Naive thymus-derived CD4-positive, alpha-beta T cell (primary cell): ENCODE measurements around the gene SERINC3. TPM values are rescaled to one million over a fixed set of nuclear protein-coding genes. Genes with fewer than 3 reads are reported as not detected.

Experiments
- ATAC-seq: fragments of 150-1000 bp; cut with Tn5 transposase; 2 replicates; pipeline ENCODE4 v1.10.0; 2021; ENCODE audit warnings: mild to moderate bottlenecking, moderate library complexity
- CTCF ChIA-PET: fragments of 350-600 bp; sonication (Branson Sonifier 250); formaldehyde crosslinking; loops from one replicate; lab custom pipeline; 2021; ENCODE audit warnings: antibody characterized with exemption; lab: Charles Lee
- POLR2A ChIA-PET: fragments of 350-600 bp; sonication (Branson Sonifier 250); formaldehyde crosslinking; loops from one replicate; lab custom pipeline; 2021; ENCODE audit warnings: antibody characterized with exemption, inconsistent platforms; lab: Charles Lee
- DNase-seq, 9 donors: peaks; one replicate each; pipeline versions ENCODE4 v3.0.0 to v3.0.0-alpha.2; 2020 to 2022; ENCODE audit warnings: mixed read lengths in 1 of 9
- H3K27ac ChIP-seq: one replicate; pipeline ENCODE4 v1.7.0; 2013; ENCODE audit warnings: mild to moderate bottlenecking, low read depth, low read length, moderate library complexity
- H3K27me3 ChIP-seq, 2 donors: one replicate each; pipeline ENCODE4 v1.7.0; 2013; ENCODE audit warnings: low read length in 2 of 2, mild to moderate bottlenecking in 2 of 2, moderate library complexity in 2 of 2; ENCODE audit not compliant: control insufficient read depth in 2 of 2, insufficient read depth in 2 of 2
- H3K36me3 ChIP-seq, 3 experiments: 1 replicate in 2 of 3; 2 replicates in 1 of 3; pipeline ENCODE4 v1.7.0; 2013; ENCODE audit warnings: low read length in 3 of 3, mild to moderate bottlenecking in 3 of 3, moderate library complexity in 1 of 3; ENCODE audit not compliant: insufficient read depth in 3 of 3, control insufficient read depth in 2 of 3
- H3K4me1 ChIP-seq, 2 donors: one replicate each; pipeline ENCODE4 v1.7.0; 2013; ENCODE audit warnings: low read length in 2 of 2, mild to moderate bottlenecking in 2 of 2, moderate library complexity in 1 of 2; ENCODE audit not compliant: control insufficient read depth in 2 of 2, insufficient read depth in 2 of 2
- H3K4me3 ChIP-seq: 2 replicates; pipeline ENCODE4 v1.7.0; 2013; ENCODE audit warnings: mild to moderate bottlenecking, low read length
- H3K9me3 ChIP-seq, 3 experiments: 1 replicate in 2 of 3; 2 replicates in 1 of 3; pipeline ENCODE4 v1.7.0; 2013; ENCODE audit warnings: low read length in 3 of 3; ENCODE audit not compliant: control insufficient read depth in 2 of 3
- H3K27ac Mint-ChIP-seq, 9 donors: one replicate each; pipeline ENCODE4 v1.8.0; 2020 to 2022; ENCODE audit warnings: mixed read lengths in 9 of 9, mild to moderate bottlenecking in 8 of 9, moderate library complexity in 5 of 9, inconsistent platforms in 2 of 9
- H3K27me3 Mint-ChIP-seq, 5 donors: one replicate each; pipeline ENCODE4 v1.8.0; 2021 to 2022; ENCODE audit warnings: mixed read lengths in 5 of 5, mild to moderate bottlenecking in 1 of 5
- H3K36me3 Mint-ChIP-seq, 5 donors: one replicate each; pipeline ENCODE4 v1.8.0; 2020 to 2022; ENCODE audit warnings: mixed read lengths in 5 of 5, mild to moderate bottlenecking in 3 of 5, inconsistent platforms in 1 of 5
- H3K4me1 Mint-ChIP-seq, 7 donors: one replicate each; pipeline ENCODE4 v1.8.0; 2020 to 2022; ENCODE audit warnings: mixed read lengths in 7 of 7, mild to moderate bottlenecking in 3 of 7, inconsistent platforms in 1 of 7
- H3K4me3 Mint-ChIP-seq, 10 donors: one replicate each; pipeline ENCODE4 v1.8.0; 2020 to 2022; ENCODE audit warnings: mild to moderate bottlenecking in 10 of 10, mixed read lengths in 10 of 10, moderate library complexity in 6 of 10, inconsistent platforms in 2 of 10
- H3K9me3 Mint-ChIP-seq, 11 donors: one replicate each; pipeline ENCODE4 v1.8.0; 2020 to 2022; ENCODE audit warnings: mixed read lengths in 11 of 11, mild to moderate bottlenecking in 4 of 11, inconsistent platforms in 1 of 11, moderate library complexity in 1 of 11
- intact Hi-C, 2 donors: fragments of 100-400 bp; cut with micrococcal nuclease; formaldehyde crosslinking; loops; one replicate each; pipeline ENCODE4 v1.15.1; 2023
- polyA plus RNA-seq, 2 donors: library from polyadenylated mRNA; unstranded; fragments of 300-500 nt; fragmentation: Illumina TruSeq; gene quantifications; one replicate each; pipeline ENCODE4 v1.2.3, GENCODE V29; 2021
- total RNA-seq, 6 experiments: library from RNA in 5 of 6; stranded (reverse) in 5 of 6; gene quantifications; 1 replicate in 5 of 6; 2 replicates in 1 of 6; pipeline ENCODE4 v1.2.3 and lab custom pipeline; 2021 to 2026

Gene SERINC3
- total and polyA plus RNA-seq, 7 experiments from 2014 or later, result 59.7 to 199 (median 82.7) TPM

DNA sequence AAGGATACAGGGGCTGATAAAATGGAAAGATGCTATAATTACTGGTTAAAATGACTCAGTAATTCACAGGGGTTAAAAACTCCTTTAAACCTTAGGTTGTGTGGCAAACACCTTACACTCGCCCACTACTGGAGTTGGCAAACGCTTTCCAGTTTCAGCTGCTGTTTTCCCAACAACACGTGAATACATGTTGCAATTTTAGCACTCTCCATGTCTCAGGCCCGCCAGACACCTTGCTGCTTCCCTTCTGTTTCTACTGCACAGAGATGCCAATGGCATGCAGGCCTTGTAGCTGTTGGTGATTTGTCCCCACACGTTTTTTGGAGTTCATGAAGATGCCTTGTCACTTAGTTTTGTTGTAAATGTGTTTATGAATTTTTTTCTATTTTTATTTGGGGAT is 51.5 kb downstream of the SERINC3 start:
- H3K27me3 Mint-ChIP-seq, result peaks cover 0 to 6% (median 0%) of the 10 kb centered on the region in 5 donors
- no peaks in the 10 kb centered on the region for H3K36me3 Mint-ChIP-seq
- DNase-seq (no peak), ATAC-seq (no peak)
- CTCF ChIA-PET, result interaction anchor here (0.6 kb wide), 1 partner anchor 85 kb away, joined by 3 read pairs; no protein-coding TSS in a partner anchor
- Histone ChIP-seq H3K27me3 (no peaks in the 10 kb centered on the region), H3K27ac (no peak overlapping the region), H3K9me3 (no peaks in the 10 kb centered on the region), H3K36me3 (no peaks in the 10 kb centered on the region), H3K4me3 (no peak overlapping the region), H3K4me1 (peaks cover 6% of the 10 kb centered on the region in 2 donors)
- H3K9me3 Mint-ChIP-seq, result no peaks in the 10 kb centered on the region
- POLR2A ChIA-PET, result no interaction called here
- peaks cover 1 to 11% (median 9%) of the 10 kb centered on the region in 7 donors for H3K4me1 Mint-ChIP-seq
- no peak overlapping the region for H3K4me3 Mint-ChIP-seq
- intact Hi-C loops, result no loop called here
- no peak overlapping the region for H3K27ac Mint-ChIP-seq

DNA sequence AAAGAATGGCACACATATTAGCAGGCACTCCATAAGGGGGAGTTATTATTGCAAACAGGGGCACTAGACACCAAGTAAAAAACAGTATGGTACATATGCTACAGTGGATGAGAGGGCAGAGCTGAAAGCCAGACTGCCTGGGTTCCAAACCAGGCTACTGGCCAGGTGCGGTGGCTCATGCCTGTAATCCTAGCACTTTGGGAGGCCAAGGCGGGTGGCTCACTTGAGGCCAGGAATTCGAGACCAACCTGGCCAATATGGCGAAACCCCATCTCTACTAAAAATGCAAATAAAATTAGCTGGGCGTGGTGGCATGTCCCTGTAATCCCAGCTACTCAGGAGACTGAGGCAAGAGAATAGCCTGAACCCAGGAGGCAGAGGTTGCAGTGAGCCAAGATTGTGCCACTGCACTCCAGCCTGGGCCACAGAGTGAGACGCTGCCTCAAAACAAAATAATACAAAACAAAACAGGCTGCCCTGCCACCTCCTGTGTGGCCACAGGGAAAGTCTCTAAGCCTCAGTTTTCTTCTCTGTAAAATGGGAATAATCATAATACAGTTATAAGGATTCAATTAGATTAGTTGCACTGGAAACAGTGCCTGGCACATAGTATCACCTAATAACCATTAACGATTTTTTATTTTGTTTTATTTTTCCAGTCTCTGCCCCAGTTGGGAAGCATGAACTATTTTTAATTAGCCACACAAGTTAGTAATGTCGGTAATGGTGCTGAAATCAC is 53.7 kb downstream of the SERINC3 start:
- CTCF ChIA-PET, result no interaction called here
- ATAC-seq, result no peak
- POLR2A ChIA-PET, result no interaction called here
- Mint-ChIP-seq H3K4me1 (no peaks in the 10 kb centered on the region), H3K36me3 (no peaks in the 10 kb centered on the region), H3K4me3 (no peak overlapping the region), H3K27me3 (peaks cover 0 to 8% (median 0%) of the 10 kb centered on the region in 5 donors), H3K9me3 (no peaks in the 10 kb centered on the region), H3K27ac (no peak overlapping the region)
- H3K9me3 ChIP-seq, result no peaks in the 10 kb centered on the region
- H3K4me1 ChIP-seq, result no peaks in the 10 kb centered on the region
- no peak overlapping the region for H3K4me3 ChIP-seq
- H3K27me3 ChIP-seq, result no peaks in the 10 kb centered on the region
- no peak for DNase-seq
- H3K27ac ChIP-seq, result no peak overlapping the region
- intact Hi-C loops, result no loop called here
- H3K36me3 ChIP-seq, result no peaks in the 10 kb centered on the region

DNA sequence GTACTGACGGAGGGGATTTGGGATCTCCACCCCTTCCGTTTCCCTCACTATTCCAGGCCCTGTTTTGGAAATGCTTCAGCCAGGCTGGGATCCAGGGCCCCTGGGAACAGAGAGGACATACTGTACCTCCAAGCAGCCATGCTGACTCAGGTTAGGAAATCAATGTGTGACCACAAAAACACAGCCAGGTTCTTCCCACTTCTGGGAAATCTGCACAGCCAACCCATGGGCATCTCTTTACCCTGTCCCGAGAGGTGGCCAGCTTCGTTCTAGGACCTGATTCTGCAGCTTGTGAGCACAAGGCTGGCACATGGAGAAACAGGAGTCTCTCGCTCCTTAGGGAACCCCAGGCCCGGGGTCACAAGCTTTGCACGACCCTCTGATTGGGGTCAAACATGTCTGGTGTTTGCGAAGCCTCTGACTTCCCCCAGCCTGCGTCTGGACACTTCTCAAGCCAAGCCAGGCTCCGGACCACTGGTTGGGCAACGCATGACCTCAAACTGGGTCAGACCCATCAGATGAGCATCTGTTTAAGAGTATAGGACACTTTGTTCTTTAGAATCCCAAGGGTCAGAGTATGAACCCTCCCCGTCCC is 54.5 kb downstream of the SERINC3 start:
- Histone ChIP-seq H3K4me3 (no peak overlapping the region), H3K27ac (no peak overlapping the region), H3K27me3 (no peaks in the 10 kb centered on the region), H3K36me3 (no peaks in the 10 kb centered on the region), H3K9me3 (no peaks in the 10 kb centered on the region), H3K4me1 (no peaks in the 10 kb centered on the region)
- POLR2A ChIA-PET, result no interaction called here
- CTCF ChIA-PET, result no interaction called here
- no peak overlapping the region for H3K4me3 Mint-ChIP-seq
- no peak overlapping the region for H3K27ac Mint-ChIP-seq
- no peak for ATAC-seq
- no peak for DNase-seq
- H3K4me1 Mint-ChIP-seq, result no peaks in the 10 kb centered on the region
- no peaks in the 10 kb centered on the region for H3K9me3 Mint-ChIP-seq
- intact Hi-C loops, result no loop called here
- no peaks in the 10 kb centered on the region for H3K36me3 Mint-ChIP-seq
- H3K27me3 Mint-ChIP-seq, result peaks cover 0 to 8% (median 0%) of the 10 kb centered on the region in 5 donors

DNA sequence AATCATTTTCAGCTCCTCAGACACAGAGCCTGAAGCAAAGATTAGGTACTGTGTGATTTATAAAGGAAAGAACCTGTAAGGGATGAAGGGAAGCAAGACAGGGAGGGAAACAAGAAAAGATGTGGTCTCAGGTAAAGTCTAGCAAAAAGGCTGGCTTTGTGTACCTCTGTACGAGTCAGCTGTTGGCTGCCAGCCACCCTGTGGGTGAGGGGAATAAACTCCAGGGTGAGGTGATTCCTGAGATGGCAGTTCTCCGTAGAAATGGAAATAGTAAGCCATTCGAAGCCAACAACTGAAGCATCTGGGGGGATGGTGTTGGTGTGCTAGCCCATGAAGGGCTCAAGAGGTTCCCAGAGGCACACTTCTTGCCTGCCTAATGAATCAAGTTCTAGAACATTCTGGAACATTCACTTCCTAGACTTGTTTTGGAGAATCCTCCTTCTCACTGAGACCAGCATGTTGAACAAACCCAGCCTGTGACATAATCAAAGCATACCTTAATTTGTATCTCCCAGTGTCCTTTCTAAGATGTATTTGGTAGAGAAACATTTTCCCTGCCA is 56.8 kb downstream of the SERINC3 start:
- H3K27me3 ChIP-seq, result no peaks in the 10 kb centered on the region
- intact Hi-C loops, result no loop called here
- peaks cover 0 to 8% (median 0%) of the 10 kb centered on the region in 5 donors for H3K27me3 Mint-ChIP-seq
- no peak overlapping the region for H3K27ac Mint-ChIP-seq
- no peaks in the 10 kb centered on the region for H3K36me3 ChIP-seq
- H3K9me3 Mint-ChIP-seq, result no peaks in the 10 kb centered on the region
- CTCF ChIA-PET, result no interaction called here
- ATAC-seq (no peak), DNase-seq (no peak)
- no peak overlapping the region for H3K4me3 ChIP-seq
- H3K4me1 ChIP-seq, result no peaks in the 10 kb centered on the region
- POLR2A ChIA-PET, result no interaction called here
- no peaks in the 10 kb centered on the region for H3K4me1 Mint-ChIP-seq
- H3K27ac ChIP-seq, result no peak overlapping the region
- H3K36me3 Mint-ChIP-seq, result no peaks in the 10 kb centered on the region
- H3K9me3 ChIP-seq, result no peaks in the 10 kb centered on the region
- no peak overlapping the region for H3K4me3 Mint-ChIP-seq

- no peak for ATAC-seq
- POLR2A ChIA-PET, result no interaction called here
- intact Hi-C loops, result loop anchor here in 1 of 2 donors (5.0 kb wide), 1 partner anchor 152 kb away; the partner anchor contains the start of gene FITM2
Observed at GRCh38 chr20:44464514-44464913, 57.4 kb downstream of the SERINC3 start.

GRCh38 chr20:44463466-44463865 is 58.4 kb downstream of the SERINC3 start:
- Mint-ChIP-seq H3K9me3 (no peaks in the 10 kb centered on the region), H3K4me3 (no peak overlapping the region), H3K27me3 (peaks cover 0 to 5% (median 0%) of the 10 kb centered on the region in 5 donors), H3K27ac (no peak overlapping the region), H3K36me3 (no peaks in the 10 kb centered on the region), H3K4me1 (no peaks in the 10 kb centered on the region)
- H3K4me3 ChIP-seq, result no peak overlapping the region
- DNase-seq (no peak), ATAC-seq (no peak)
- no peaks in the 10 kb centered on the region for H3K27me3 ChIP-seq
- H3K9me3 ChIP-seq, result no peaks in the 10 kb centered on the region
- ChIA-PET CTCF (interaction anchor here (1.4 kb wide), 1 partner anchor 251 kb away, joined by 4 read pairs; no protein-coding TSS in a partner anchor), POLR2A (no interaction called here)
- no peak overlapping the region for H3K27ac ChIP-seq
- no peaks in the 10 kb centered on the region for H3K4me1 ChIP-seq
- no peaks in the 10 kb centered on the region for H3K36me3 ChIP-seq
- intact Hi-C loops, result loop anchor here in 1 of 2 donors (5.0 kb wide), 1 partner anchor 151 kb away; the partner anchor contains the start of gene FITM2

More at GRCh38 chr20:44464514-44464913, 57.4 kb downstream of the SERINC3 start:
- no peaks in the 10 kb centered on the region for H3K36me3 Mint-ChIP-seq
- Histone ChIP-seq H3K27me3 (no peaks in the 10 kb centered on the region), H3K9me3 (no peaks in the 10 kb centered on the region), H3K27ac (no peak overlapping the region), H3K4me1 (no peaks in the 10 kb centered on the region), H3K4me3 (no peak overlapping the region), H3K36me3 (no peaks in the 10 kb centered on the region)
- CTCF ChIA-PET, result no interaction called here
- DNase-seq, result no peak
- H3K27ac Mint-ChIP-seq, result no peak overlapping the region
- no peaks in the 10 kb centered on the region for H3K9me3 Mint-ChIP-seq
- peaks cover 0 to 5% (median 0%) of the 10 kb centered on the region in 5 donors for H3K27me3 Mint-ChIP-seq
- no peaks in the 10 kb centered on the region for H3K4me1 Mint-ChIP-seq
- H3K4me3 Mint-ChIP-seq, result no peak overlapping the region
